HEK293 (cell line): ENCODE data around the gene RAB36.
A peak's percentile ranks its signal among the peaks of the same experiment; 100 is the strongest.

Experiments
- CTCF ChIA-PET: fragments of 350-600 bp; formaldehyde crosslinking; extraction: SDS; loops from one replicate; lab custom pipeline; 2021; ENCODE audit warnings: antibody characterized with exemption; lab: Yijun Ruan, JAX
- POLR2A ChIA-PET: fragments of 300-600 bp; formaldehyde crosslinking; extraction: SDS; loops from one replicate; lab custom pipeline; 2020; ENCODE audit warnings: antibody characterized with exemption, inconsistent platforms; lab: Yijun Ruan, JAX
- H3K27ac ChIP-seq: fragments of 200-500 bp; sonication (Bioruptor generic); 2 replicates; pipeline ENCODE4 v1.5.1; 2014; ENCODE audit warnings: low read depth, low read length, control low read depth, inconsistent platforms; ENCODE audit errors: extremely low read depth
- H3K36me3 ChIP-seq, 2 experiments: fragments of 200-500 bp in 1 of 2; sonication (Bioruptor generic) in 1 of 2; 1 replicate in 1 of 2; 2 replicates in 1 of 2; pipeline ENCODE4 v1.5.1; 2014 to 2017; ENCODE audit warnings: inconsistent platforms in 2 of 2, low read length in 2 of 2; ENCODE audit not compliant: control insufficient read depth in 2 of 2, insufficient read depth in 1 of 2
- H3K4me1 ChIP-seq: fragments of 200-500 bp; sonication (Bioruptor generic); 2 replicates; pipeline ENCODE4 v1.5.1; 2014; ENCODE audit warnings: mild to moderate bottlenecking, low read length, inconsistent platforms; ENCODE audit not compliant: control insufficient read depth, insufficient read depth
- H3K4me3 ChIP-seq: 2 replicates; pipeline ENCODE4 v1.5.1; 2011; ENCODE audit warnings: low read depth, mild to moderate bottlenecking, control low read depth, low read length, moderate library complexity
- H3K9me3 ChIP-seq: fragments of 200-500 bp; sonication (Bioruptor generic); 2 replicates; pipeline ENCODE4 v1.5.1; 2014; ENCODE audit warnings: low read depth, low read length, inconsistent platforms; ENCODE audit not compliant: control insufficient read depth, insufficient read depth
- BCL11B ChIP-seq: fragments of 450-650 bp; formaldehyde crosslinking; IDR thresholded peaks from 2 replicates; pipeline ENCODE4 v1.5.1; 2016; ENCODE audit warnings: low read depth, missing biosample characterization, missing genetic modification characterization
- EGR2 ChIP-seq: fragments of 450-650 bp; formaldehyde crosslinking; IDR thresholded peaks from 2 replicates; pipeline ENCODE4 v1.5.1; 2016; ENCODE audit warnings: low read depth, missing biosample characterization, missing genetic modification characterization
- KLF10 ChIP-seq: fragments of 450-650 bp; IDR thresholded peaks from 2 replicates; pipeline ENCODE4 v1.5.1; 2018; ENCODE audit warnings: missing biosample characterization, mild to moderate bottlenecking, missing genetic modification characterization
- PRDM1 ChIP-seq: fragments of 450-650 bp; formaldehyde crosslinking; IDR thresholded peaks from 2 replicates; pipeline ENCODE4; 2016; ENCODE audit warnings: missing biosample characterization, missing genetic modification characterization
- SP7 ChIP-seq: fragments of 450-650 bp; formaldehyde crosslinking; IDR thresholded peaks from 2 replicates; pipeline ENCODE4 v1.5.1; 2016; ENCODE audit warnings: missing biosample characterization, missing genetic modification characterization
- YY1 ChIP-seq: fragments of 450-650 bp; formaldehyde crosslinking; IDR thresholded peaks from 2 replicates; pipeline ENCODE4 v1.5.1; 2018; ENCODE audit warnings: missing biosample characterization, missing genetic modification characterization
- ZNF16 ChIP-seq: fragments of 450-650 bp; formaldehyde crosslinking; IDR thresholded peaks from 2 replicates; pipeline ENCODE4 v1.5.1; 2016; ENCODE audit warnings: low read depth, missing biosample characterization, missing genetic modification characterization
- ZNF561 ChIP-seq: fragments of 450-650 bp; IDR thresholded peaks from 2 replicates; pipeline ENCODE4 v1.5.1; 2018; ENCODE audit warnings: missing biosample characterization, missing genetic modification characterization, borderline replicate concordance
- ZNF623 ChIP-seq: fragments of 450-650 bp; formaldehyde crosslinking; IDR thresholded peaks from 2 replicates; pipeline ENCODE4 v1.5.1; 2016; ENCODE audit warnings: missing biosample characterization, missing genetic modification characterization
- ZNF626 ChIP-seq: fragments of 450-650 bp; sonication (Bioruptor Pico); formaldehyde crosslinking; IDR thresholded peaks from 2 replicates; pipeline ENCODE4 v1.5.1; 2018; ENCODE audit warnings: missing biosample characterization, missing genetic modification characterization, inconsistent platforms
- ZNF707 ChIP-seq: fragments of 450-650 bp; formaldehyde crosslinking; IDR thresholded peaks from 2 replicates; pipeline ENCODE4 v1.5.1; 2016; ENCODE audit warnings: missing biosample characterization, missing genetic modification characterization
- ZNF76 ChIP-seq: fragments of 450-650 bp; formaldehyde crosslinking; IDR thresholded peaks from 2 replicates; pipeline ENCODE4; 2016; ENCODE audit warnings: low read depth, missing biosample characterization, missing genetic modification characterization, borderline replicate concordance
- ZNF768 ChIP-seq: fragments of 450-650 bp; formaldehyde crosslinking; IDR thresholded peaks from 2 replicates; pipeline ENCODE4 v1.5.1; 2018; ENCODE audit warnings: missing biosample characterization, mild to moderate bottlenecking, missing genetic modification characterization
- ZNF777 ChIP-seq: fragments of 450-650 bp; formaldehyde crosslinking; IDR thresholded peaks from 2 replicates; pipeline ENCODE4 v1.5.1; 2017; ENCODE audit warnings: missing biosample characterization, missing genetic modification characterization, borderline replicate concordance
- ZNF830 ChIP-seq: fragments of 450-650 bp; IDR thresholded peaks from 2 replicates; pipeline ENCODE4 v1.5.0; 2018; ENCODE audit warnings: missing biosample characterization, missing genetic modification characterization, low read depth, mild to moderate bottlenecking, moderate library complexity
- TF ChIP-seq, protein P1 (sequence below): fragments of 450-650 bp; formaldehyde crosslinking; IDR thresholded peaks from 2 replicates; pipeline ENCODE4 v1.5.1; 2016; ENCODE audit warnings: missing biosample characterization, missing genetic modification characterization
- TF ChIP-seq, protein P2 (sequence below): fragments of 450-650 bp; formaldehyde crosslinking; IDR thresholded peaks from 2 replicates; pipeline ENCODE4 v1.5.1; 2017; ENCODE audit warnings: missing biosample characterization, mild to moderate bottlenecking, missing genetic modification characterization, moderate library complexity
- TF ChIP-seq, protein P3 (sequence below): fragments of 450-650 bp; formaldehyde crosslinking; IDR thresholded peaks from 2 replicates; pipeline ENCODE4 v1.5.1; 2016; ENCODE audit warnings: missing biosample characterization, missing genetic modification characterization
- TF ChIP-seq, protein P4 (sequence below): fragments of 450-650 bp; formaldehyde crosslinking; IDR thresholded peaks from 2 replicates; pipeline ENCODE4 v1.5.1; 2016; ENCODE audit warnings: missing biosample characterization, missing genetic modification characterization, borderline replicate concordance

Gene RAB36

DNA sequence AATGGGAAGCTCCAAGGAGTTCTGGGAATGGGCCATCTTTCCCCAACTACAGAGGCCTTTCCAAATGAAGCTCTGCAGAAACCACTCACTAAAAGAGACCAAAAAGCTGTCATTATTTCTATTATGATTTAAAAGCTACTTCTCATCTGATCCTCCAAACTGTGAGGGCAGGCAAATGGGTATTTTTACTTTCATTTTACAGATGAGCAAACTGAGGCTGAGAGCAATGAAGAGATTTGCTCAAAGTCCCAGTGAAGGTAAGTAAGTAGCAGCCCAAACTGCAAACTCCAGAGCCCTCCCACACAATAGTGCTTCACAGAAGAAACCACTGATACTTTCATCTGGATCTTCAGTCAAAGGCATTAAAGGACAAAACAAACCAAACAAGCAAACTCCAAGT, 4.9 kb upstream of the RAB36 start:
- Histone ChIP-seq H3K4me1 (no peaks in the 10 kb centered on the region), H3K9me3 (no peaks in the 10 kb centered on the region), H3K4me3 (no peak overlapping the region), H3K27ac (no peak overlapping the region), H3K36me3 (no peaks in the 10 kb centered on the region)
- CTCF ChIA-PET = interaction anchor here (0.7 to 6.0 kb wide), 6 partner anchors 8 to 302 kb away, joined by 3 to 56 read pairs (median 6); no protein-coding TSS in a partner anchor
- POLR2A ChIA-PET = no interaction called here
- TF ChIP-seq, protein P1, sequence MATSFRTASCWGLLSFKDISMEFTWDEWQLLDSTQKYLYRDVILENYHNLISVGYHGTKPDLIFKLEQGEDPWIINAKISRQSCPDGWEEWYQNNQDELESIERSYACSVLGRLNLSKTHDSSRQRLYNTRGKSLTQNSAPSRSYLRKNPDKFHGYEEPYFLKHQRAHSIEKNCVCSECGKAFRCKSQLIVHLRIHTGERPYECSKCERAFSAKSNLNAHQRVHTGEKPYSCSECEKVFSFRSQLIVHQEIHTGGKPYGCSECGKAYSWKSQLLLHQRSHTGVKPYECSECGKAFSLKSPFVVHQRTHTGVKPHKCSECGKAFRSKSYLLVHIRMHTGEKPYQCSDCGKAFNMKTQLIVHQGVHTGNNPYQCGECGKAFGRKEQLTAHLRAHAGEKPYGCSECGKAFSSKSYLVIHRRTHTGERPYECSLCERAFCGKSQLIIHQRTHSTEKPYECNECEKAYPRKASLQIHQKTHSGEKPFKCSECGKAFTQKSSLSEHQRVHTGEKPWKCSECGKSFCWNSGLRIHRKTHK (tag by site-specific recombination) = no peak
- TF ChIP-seq ZNF626 (tag by site-specific recombination) = no peak
- TF ChIP-seq ZNF768 = no peak
- no peak for TF ChIP-seq ZNF623 (tag by site-specific recombination)

DNA sequence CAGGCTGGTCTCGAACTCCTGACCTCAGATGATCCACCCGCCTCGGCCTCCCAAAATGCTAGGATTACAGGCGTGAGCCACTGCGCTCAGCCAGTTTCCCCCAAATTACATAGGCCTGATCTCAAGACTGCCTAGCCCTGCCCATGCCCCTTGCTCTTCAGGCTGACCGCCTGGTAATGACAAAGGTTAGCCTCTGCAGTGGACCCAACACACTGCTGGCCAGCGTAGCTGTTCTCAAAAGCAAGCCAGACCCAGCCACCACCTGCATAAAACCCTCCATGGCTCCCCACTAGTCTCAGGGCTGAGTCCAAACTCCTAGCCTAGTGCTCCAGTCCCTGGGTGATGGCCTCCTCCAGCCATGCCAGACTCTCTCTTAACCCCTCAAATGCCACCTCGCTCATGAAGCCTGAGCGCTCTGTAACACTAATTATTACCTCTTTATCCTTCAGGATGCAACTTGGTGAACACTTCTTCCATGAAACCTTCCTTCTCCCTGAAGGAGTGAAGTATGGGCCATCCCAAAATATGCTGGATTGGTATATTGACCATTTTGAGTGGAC, 2.7 kb upstream of the RAB36 start:
- POLR2A ChIA-PET = no interaction called here
- H3K9me3 ChIP-seq = no peaks in the 10 kb centered on the region
- H3K4me3 ChIP-seq = no peak overlapping the region
- no peak overlapping the region for H3K27ac ChIP-seq
- CTCF ChIA-PET = interaction anchor here (0.6 to 6.0 kb wide), 6 partner anchors 11 to 241 kb away, joined by 3 to 56 read pairs (median 4); no protein-coding TSS in a partner anchor
- peaks cover 5% of the 10 kb centered on the region; the same call in 1 of the 2 replicates for H3K4me1 ChIP-seq
- H3K36me3 ChIP-seq = peaks cover 0 to 12% of the 10 kb centered on the region in 2 experiments; a peak in 1 of 3 replicates
- TF ChIP-seq ZNF830 = no peak
- peak; percentile 63 for TF ChIP-seq ZNF16 (tag by site-specific recombination)
- TF ChIP-seq ZNF561 (tag by site-specific recombination) = no peak
- 0 out of 2 replicates have a peak, but pooled peaks have one; percentile 20 for TF ChIP-seq ZNF76 (tag by site-specific recombination)
- no peak for TF ChIP-seq BCL11B (tag by site-specific recombination)

DNA sequence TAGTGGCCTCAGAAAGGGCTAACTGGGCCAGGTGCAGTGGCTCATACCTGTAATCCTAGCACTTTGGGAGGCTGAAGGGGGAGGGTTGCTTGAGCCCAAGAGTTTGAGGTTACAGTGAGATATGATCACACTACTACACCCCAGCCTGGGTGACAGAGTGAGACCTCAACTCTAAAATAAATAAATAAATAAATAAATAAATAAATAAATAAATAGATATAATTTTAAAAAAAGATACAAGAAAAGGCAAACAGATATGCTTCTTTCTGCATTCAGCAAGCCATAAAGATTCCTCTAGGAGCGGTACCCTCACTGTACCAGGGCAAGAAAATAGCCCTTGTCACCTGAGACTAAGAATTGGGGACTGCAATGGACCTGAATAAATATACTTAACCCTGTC, 2.2 kb upstream of the RAB36 start:
- Histone ChIP-seq H3K27ac (no peak overlapping the region), H3K9me3 (no peaks in the 10 kb centered on the region), H3K36me3 (peaks cover 0 to 17% of the 10 kb centered on the region in 2 experiments; a peak in 1 of 3 replicates), H3K4me3 (no peak overlapping the region), H3K4me1 (peaks cover 5% of the 10 kb centered on the region; the same call in 1 of the 2 replicates)
- POLR2A ChIA-PET = no interaction called here
- CTCF ChIA-PET = interaction anchor here (0.9 to 1.0 kb wide), 2 partner anchors 35 to 183 kb away, joined by 3 to 5 read pairs; no protein-coding TSS in a partner anchor
- TF ChIP-seq YY1 (no peak), ZNF626 (tag by site-specific recombination) (no peak), PRDM1 (no peak), ZNF561 (tag by site-specific recombination) (no peak), EGR2 (tag by site-specific recombination) (no peak), ZNF777 (tag by site-specific recombination) (no peak), KLF10 (tag by site-specific recombination) (no peak), SP7 (tag by site-specific recombination) (no peak), ZNF707 (tag by site-specific recombination) (no peak)
- TF ChIP-seq, protein P2, sequence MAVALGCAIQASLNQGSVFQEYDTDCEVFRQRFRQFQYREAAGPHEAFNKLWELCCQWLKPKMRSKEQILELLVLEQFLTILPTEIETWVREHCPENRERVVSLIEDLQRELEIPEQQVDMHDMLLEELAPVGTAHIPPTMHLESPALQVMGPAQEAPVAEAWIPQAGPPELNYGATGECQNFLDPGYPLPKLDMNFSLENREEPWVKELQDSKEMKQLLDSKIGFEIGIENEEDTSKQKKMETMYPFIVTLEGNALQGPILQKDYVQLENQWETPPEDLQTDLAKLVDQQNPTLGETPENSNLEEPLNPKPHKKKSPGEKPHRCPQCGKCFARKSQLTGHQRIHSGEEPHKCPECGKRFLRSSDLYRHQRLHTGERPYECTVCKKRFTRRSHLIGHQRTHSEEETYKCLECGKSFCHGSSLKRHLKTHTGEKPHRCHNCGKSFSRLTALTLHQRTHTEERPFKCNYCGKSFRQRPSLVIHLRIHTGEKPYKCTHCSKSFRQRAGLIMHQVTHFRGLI (tag by site-specific recombination) = no peak
- TF ChIP-seq, protein P3, sequence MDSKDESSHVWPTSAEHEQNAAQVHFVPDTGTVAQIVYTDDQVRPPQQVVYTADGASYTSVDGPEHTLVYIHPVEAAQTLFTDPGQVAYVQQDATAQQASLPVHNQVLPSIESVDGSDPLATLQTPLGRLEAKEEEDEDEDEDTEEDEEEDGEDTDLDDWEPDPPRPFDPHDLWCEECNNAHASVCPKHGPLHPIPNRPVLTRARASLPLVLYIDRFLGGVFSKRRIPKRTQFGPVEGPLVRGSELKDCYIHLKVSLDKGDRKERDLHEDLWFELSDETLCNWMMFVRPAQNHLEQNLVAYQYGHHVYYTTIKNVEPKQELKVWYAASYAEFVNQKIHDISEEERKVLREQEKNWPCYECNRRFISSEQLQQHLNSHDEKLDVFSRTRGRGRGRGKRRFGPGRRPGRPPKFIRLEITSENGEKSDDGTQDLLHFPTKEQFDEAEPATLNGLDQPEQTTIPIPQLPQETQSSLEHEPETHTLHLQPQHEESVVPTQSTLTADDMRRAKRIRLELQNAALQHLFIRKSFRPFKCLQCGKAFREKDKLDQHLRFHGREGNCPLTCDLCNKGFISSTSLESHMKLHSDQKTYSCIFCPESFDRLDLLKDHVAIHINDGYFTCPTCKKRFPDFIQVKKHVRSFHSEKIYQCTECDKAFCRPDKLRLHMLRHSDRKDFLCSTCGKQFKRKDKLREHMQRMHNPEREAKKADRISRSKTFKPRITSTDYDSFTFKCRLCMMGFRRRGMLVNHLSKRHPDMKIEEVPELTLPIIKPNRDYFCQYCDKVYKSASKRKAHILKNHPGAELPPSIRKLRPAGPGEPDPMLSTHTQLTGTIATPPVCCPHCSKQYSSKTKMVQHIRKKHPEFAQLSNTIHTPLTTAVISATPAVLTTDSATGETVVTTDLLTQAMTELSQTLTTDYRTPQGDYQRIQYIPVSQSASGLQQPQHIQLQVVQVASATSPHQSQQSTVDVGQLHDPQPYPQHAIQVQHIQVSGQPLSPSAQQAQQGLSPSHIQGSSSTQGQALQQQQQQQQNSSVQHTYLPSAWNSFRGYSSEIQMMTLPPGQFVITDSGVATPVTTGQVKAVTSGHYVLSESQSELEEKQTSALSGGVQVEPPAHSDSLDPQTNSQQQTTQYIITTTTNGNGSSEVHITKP (tag by site-specific recombination) = no peak
- TF ChIP-seq, protein P4, sequence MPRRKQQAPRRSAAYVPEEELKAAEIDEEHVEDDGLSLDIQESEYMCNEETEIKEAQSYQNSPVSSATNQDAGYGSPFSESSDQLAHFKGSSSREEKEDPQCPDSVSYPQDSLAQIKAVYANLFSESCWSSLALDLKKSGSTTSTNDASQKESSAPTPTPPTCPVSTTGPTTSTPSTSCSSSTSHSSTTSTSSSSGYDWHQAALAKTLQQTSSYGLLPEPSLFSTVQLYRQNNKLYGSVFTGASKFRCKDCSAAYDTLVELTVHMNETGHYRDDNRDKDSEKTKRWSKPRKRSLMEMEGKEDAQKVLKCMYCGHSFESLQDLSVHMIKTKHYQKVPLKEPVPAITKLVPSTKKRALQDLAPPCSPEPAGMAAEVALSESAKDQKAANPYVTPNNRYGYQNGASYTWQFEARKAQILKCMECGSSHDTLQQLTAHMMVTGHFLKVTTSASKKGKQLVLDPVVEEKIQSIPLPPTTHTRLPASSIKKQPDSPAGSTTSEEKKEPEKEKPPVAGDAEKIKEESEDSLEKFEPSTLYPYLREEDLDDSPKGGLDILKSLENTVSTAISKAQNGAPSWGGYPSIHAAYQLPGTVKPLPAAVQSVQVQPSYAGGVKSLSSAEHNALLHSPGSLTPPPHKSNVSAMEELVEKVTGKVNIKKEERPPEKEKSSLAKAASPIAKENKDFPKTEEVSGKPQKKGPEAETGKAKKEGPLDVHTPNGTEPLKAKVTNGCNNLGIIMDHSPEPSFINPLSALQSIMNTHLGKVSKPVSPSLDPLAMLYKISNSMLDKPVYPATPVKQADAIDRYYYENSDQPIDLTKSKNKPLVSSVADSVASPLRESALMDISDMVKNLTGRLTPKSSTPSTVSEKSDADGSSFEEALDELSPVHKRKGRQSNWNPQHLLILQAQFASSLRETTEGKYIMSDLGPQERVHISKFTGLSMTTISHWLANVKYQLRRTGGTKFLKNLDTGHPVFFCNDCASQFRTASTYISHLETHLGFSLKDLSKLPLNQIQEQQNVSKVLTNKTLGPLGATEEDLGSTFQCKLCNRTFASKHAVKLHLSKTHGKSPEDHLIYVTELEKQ (tag by site-specific recombination) = no peak
